Lung (tissue), 12 donors: Measurements from ENCODE around the gene PDC. TPM values are rescaled to one million over a fixed set of nuclear protein-coding genes. Genes with fewer than 3 reads are reported as not detected.
"Not testable (repeated sequence)": the region's sequence is repeated elsewhere in the genome, so short reads cannot be mapped to it uniquely, and the experiment has no call there.

Source experiments
- ATAC-seq: fragments of 200-7000 bp; cut with Tn5 transposase; one replicate; pipeline ENCODE4 v1.9.1; 2020; ENCODE audit warnings: moderate number of reproducible peaks; ENCODE audit not compliant: insufficient read depth, low FRiP score
- DNase-seq, 3 donors: peaks; one replicate each; pipeline ENCODE4 v3.0.0-alpha.2; 2013 to 2017
- H3K27ac ChIP-seq, 2 donors: one replicate each; pipeline ENCODE4 v1.5.1; 2013; ENCODE audit warnings: mild to moderate bottlenecking in 2 of 2, moderate library complexity in 2 of 2, control low read depth in 1 of 2, inconsistent platforms in 1 of 2, low read depth in 1 of 2, low read length in 1 of 2
- H3K27me3 ChIP-seq, 3 donors: one replicate each; pipeline ENCODE4 v1.5.1; 2013; ENCODE audit warnings: low read length in 2 of 3; ENCODE audit not compliant: control insufficient read depth in 3 of 3, insufficient read depth in 3 of 3
- H3K36me3 ChIP-seq, 4 donors: one replicate each; pipeline ENCODE4 v1.5.1; 2013; ENCODE audit warnings: low read length in 4 of 4, mild to moderate bottlenecking in 1 of 4, moderate library complexity in 1 of 4; ENCODE audit not compliant: control insufficient read depth in 4 of 4, insufficient read depth in 4 of 4
- H3K4me1 ChIP-seq, 5 donors: one replicate each; pipeline ENCODE4 v1.5.1; 2013; ENCODE audit warnings: low read length in 5 of 5, mild to moderate bottlenecking in 2 of 5, moderate library complexity in 1 of 5; ENCODE audit not compliant: control insufficient read depth in 5 of 5, insufficient read depth in 5 of 5
- H3K4me3 ChIP-seq: one replicate; pipeline ENCODE4 v1.5.1; 2013; ENCODE audit warnings: mild to moderate bottlenecking, control low read depth, moderate library complexity
- H3K9ac ChIP-seq, 2 donors: one replicate each; pipeline ENCODE4 v1.5.1; 2013; ENCODE audit warnings: low read length in 2 of 2, control low read depth in 1 of 2; ENCODE audit not compliant: insufficient read depth in 1 of 2
- H3K9me3 ChIP-seq, 4 donors: one replicate each; pipeline ENCODE4 v1.5.1; 2013; ENCODE audit warnings: low read length in 3 of 4, mild to moderate bottlenecking in 1 of 4, moderate library complexity in 1 of 4; ENCODE audit not compliant: control insufficient read depth in 4 of 4, insufficient read depth in 3 of 4
- WGBS, 2 donors: extraction: QIAGEN DNeasy Blood & Tissue Kit; methylation state at CpG; one replicate each; pipeline ENCODE4 v1.1.7; 2013; 5-methylcytosine and 5-hydroxymethylcytosine counted together
- polyA plus RNA-seq, 2 donors: library from polyadenylated mRNA; stranded (reverse); fragments of 200-250 nt; gene quantifications; one replicate each; pipeline ENCODE4 v1.2.1, GENCODE V29; 2013
- total RNA-seq, 2 donors: library from RNA; depleted of rRNA in 1 of 2; stranded (reverse); fragments of >200 nt in 1 of 2; gene quantifications; one replicate each; pipeline ENCODE4 v1.2.1, GENCODE V29; 2014 to 2021
- TF ChIP-seq, protein P1 (sequence below): IDR thresholded peaks from 2 replicates; pipeline ENCODE4 v1.5.1; 2012; ENCODE audit warnings: mild to moderate bottlenecking; ENCODE audit errors: control extremely low read depth, extremely low read depth
- donor health status: control.
- donor health status: control.
- donor health status: Bipolar disorder and iron deficiency.
- donor health status: healthy.
- donor health status: DM: yes; HTN: yes; CAD: no.

PDC gene
- total and polyA plus RNA-seq, 4 donors = not detected

DNA sequence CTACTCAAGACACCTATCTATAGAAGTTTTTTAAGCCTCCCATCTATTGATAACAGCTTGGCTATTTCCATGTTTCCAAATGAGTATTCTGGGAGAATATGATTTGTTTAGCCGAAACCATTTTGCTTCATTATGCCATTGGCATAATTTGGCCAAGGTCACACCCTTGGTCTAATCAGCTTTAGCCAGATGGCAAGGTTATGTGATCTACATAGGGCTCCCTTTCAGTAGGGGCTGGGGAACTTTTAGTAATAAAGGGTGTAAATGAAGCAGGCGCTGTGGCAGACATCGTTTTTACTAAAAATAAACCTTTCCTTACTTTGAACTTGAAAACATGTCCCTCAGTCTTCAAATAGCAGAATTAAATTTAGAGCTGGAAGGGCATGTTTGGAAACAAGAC, 3.0 kb upstream of the PDC start:
- Histone ChIP-seq H3K27ac (no peak overlapping the region), H3K4me3 (no peak overlapping the region), H3K4me1 (no peaks in the 10 kb centered on the region), H3K27me3 (no peaks in the 10 kb centered on the region), H3K9me3 (no peaks in the 10 kb centered on the region), H3K9ac (no peak overlapping the region), H3K36me3 (no peaks in the 10 kb centered on the region)
- no peak for ATAC-seq
- 89 to 96% methylated on average over 3 of the region's 3 CpGs for WGBS, 2 donors
- TF ChIP-seq, protein P1, sequence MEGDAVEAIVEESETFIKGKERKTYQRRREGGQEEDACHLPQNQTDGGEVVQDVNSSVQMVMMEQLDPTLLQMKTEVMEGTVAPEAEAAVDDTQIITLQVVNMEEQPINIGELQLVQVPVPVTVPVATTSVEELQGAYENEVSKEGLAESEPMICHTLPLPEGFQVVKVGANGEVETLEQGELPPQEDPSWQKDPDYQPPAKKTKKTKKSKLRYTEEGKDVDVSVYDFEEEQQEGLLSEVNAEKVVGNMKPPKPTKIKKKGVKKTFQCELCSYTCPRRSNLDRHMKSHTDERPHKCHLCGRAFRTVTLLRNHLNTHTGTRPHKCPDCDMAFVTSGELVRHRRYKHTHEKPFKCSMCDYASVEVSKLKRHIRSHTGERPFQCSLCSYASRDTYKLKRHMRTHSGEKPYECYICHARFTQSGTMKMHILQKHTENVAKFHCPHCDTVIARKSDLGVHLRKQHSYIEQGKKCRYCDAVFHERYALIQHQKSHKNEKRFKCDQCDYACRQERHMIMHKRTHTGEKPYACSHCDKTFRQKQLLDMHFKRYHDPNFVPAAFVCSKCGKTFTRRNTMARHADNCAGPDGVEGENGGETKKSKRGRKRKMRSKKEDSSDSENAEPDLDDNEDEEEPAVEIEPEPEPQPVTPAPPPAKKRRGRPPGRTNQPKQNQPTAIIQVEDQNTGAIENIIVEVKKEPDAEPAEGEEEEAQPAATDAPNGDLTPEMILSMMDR = no peak
- DNase-seq = no peak

DNA sequence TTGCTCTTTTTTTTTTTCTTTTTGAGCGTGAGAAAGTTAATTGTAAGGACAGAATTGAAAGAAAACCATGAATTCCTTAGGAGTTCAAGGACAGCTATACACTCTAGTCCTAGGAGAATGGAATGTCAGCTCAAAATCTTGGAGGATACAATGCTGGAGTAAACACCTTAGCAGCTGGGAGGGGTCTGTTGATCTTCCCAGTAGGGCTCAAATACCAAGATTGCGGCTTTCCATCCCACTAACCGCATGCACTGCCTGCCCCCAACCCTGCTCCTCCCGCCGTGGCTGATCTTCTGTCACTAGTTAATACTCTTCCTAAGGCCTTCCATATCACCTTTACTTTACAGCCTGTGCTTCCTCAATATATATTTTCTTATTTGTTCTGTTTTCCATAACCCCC, 2.6 kb upstream of the PDC start:
- H3K9ac ChIP-seq = no peak overlapping the region
- no peak for ATAC-seq
- 69 to 84% methylated on average over 5 of the region's 5 CpGs for WGBS, 2 donors
- TF ChIP-seq, protein P1 = no peak
- no peak for DNase-seq
- no peaks in the 10 kb centered on the region for H3K27me3 ChIP-seq
- H3K4me1 ChIP-seq = no peaks in the 10 kb centered on the region
- no peak overlapping the region for H3K4me3 ChIP-seq
- no peak overlapping the region for H3K27ac ChIP-seq
- H3K9me3 ChIP-seq = no peaks in the 10 kb centered on the region
- H3K36me3 ChIP-seq = no peaks in the 10 kb centered on the region

DNA sequence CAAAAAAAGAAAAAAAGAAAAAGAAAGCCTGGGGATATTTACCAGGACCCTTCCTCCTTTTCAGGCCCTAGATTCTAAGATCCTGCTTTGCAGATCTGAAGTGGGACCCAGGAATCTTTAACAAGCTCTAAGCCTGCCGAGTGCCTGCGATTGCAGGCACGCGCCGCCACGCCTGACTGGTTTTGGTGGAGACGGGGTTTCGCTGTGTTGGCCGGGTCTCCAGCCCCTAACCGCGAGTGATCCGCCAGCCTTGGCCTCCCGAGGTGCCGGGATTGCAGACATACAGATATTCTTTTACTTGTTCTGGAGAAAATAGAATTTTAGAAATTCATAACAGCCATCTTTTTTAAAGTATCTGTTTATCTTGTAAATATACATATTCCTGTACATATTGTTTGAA, 1.8 kb downstream of the PDC start:
- not testable (repeated sequence) for H3K4me1 ChIP-seq, H3K36me3 ChIP-seq, DNase-seq, H3K27me3 ChIP-seq, H3K4me3 ChIP-seq, H3K9me3 ChIP-seq, H3K27ac ChIP-seq, ATAC-seq, H3K9ac ChIP-seq
- WGBS, 2 donors = 97% methylated on average over 14 of the region's 14 CpGs

DNA sequence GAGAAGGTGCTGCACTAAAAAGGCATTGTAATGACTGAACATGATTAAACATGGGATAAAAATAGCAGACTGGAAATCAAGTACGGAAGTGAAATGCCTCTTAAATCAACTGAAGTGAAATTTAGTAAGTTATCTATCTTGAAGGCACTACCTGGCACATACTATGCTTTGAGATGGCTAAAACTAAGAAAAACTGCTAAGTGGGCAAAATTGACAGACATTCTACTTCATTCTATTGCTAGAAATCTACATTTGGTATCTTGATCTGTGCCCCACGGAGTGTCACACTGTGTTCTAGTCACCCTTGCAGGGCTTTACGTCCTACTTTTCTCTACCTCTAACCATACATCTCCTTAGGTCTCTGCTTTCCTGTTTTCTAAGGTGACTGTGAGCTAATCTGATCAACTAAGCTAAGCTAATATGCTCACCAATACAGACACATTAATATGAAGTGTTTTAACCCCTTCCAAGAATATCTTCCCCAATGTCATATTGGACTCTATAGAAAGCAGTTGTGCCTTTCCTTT, 4.1 kb downstream of the PDC start:
- no peak overlapping the region for H3K4me3 ChIP-seq
- no peak overlapping the region for H3K9ac ChIP-seq
- DNase-seq (no peak), ATAC-seq (no peak)
- no peaks in the 10 kb centered on the region for H3K9me3 ChIP-seq
- TF ChIP-seq, protein P1 = no peak
- WGBS, 2 donors = 48 to 49% methylated on average over 3 of the region's 3 CpGs
- H3K27ac ChIP-seq = no peak overlapping the region
- no peaks in the 10 kb centered on the region for H3K36me3 ChIP-seq
- H3K4me1 ChIP-seq = no peaks in the 10 kb centered on the region
- no peaks in the 10 kb centered on the region for H3K27me3 ChIP-seq
